Measurements from ENCODE around the gene TXNRD2. TPM values are rescaled to one million over a fixed set of nuclear protein-coding genes. Genes with fewer than 3 reads are reported as not detected.

Gene TXNRD2
- total RNA-seq, 1 experiment from 2014 or later, result 23.0 TPM

- Histone ChIP-seq H3K4me1 (ENCODE audit: insufficient read depth, low read length) (peaks cover 18% of the 10 kb centered on the region), H3K9me3 (ENCODE audit: low read length) (no peaks in the 10 kb centered on the region), H3K36me3 (ENCODE audit: low read depth, low read length) (no peaks in the 10 kb centered on the region), H3F3A (ENCODE audit: low read length, unreplicated experiment) (no peaks in the 10 kb centered on the region), H3K27ac (ENCODE audit: low read length) (no peak overlapping the region), H3K4me3 (ENCODE audit: low read length) (no peak overlapping the region), H3K9me2 (replicated peaks; ENCODE audit: low read length) (no peaks in the 10 kb centered on the region), H3K9ac (ENCODE audit: low read length) (no peak overlapping the region), H3K27me3 (ENCODE audit: low read length) (no peaks in the 10 kb centered on the region), H4K20me1 (ENCODE audit: low read length) (no peaks in the 10 kb centered on the region), H3K79me2 (ENCODE audit: low read length) (no peaks in the 10 kb centered on the region), H2AFZ (ENCODE audit: low read length) (no peak overlapping the region), H3K4me2 (ENCODE audit: low read length) (no peak overlapping the region)
- no peak for ATAC-seq
- intact Hi-C loops (cut with micrococcal nuclease), result no loop called here
- BruUV-seq (replicated peaks), result no TSS peak
- DNase-seq, result no peak
- no peak for TF ChIP-seq EZH2phosphoT487 (IDR thresholded peaks at IDR 0.05; ENCODE audit: borderline replicate concordance, low read length)
- TF ChIP-seq CTCF (conservative IDR thresholded peaks at IDR 0.05; ENCODE audit: low read depth, low read length), result no peak
- CTCF ChIA-PET, result no interaction called here
- POLR2A ChIA-PET (ENCODE audit: unreplicated experiment), result no interaction called here
Measured at GRCh38 chr22:19981961-19982920, 40.6 kb upstream of the TXNRD2 start.

- peaks cover 17% of the 10 kb centered on the region for H3K4me1 ChIP-seq (ENCODE audit: insufficient read depth, low read length)
- no peak overlapping the region for H3K27ac ChIP-seq (ENCODE audit: low read length)
- no peaks in the 10 kb centered on the region for H3F3A ChIP-seq (ENCODE audit: low read length, unreplicated experiment)
- H3K9me3 ChIP-seq (ENCODE audit: low read length), result no peaks in the 10 kb centered on the region
- no peak for DNase-seq
- no peaks in the 10 kb centered on the region for H3K9me2 ChIP-seq (replicated peaks; ENCODE audit: low read length)
- no peaks in the 10 kb centered on the region for H3K27me3 ChIP-seq (ENCODE audit: low read length)
- H2AFZ ChIP-seq (ENCODE audit: low read length), result no peak overlapping the region
- no peak for TF ChIP-seq EZH2 (IDR thresholded peaks at IDR 0.05; ENCODE audit: low read length, unreplicated experiment)
- TF ChIP-seq EZH2phosphoT487 (IDR thresholded peaks at IDR 0.05; ENCODE audit: borderline replicate concordance, low read length), result no peak
- TF ChIP-seq CTCF (conservative IDR thresholded peaks at IDR 0.05; ENCODE audit: low read depth, low read length), result no peak
- no peaks in the 10 kb centered on the region for H4K20me1 ChIP-seq (ENCODE audit: low read length)
- no peak for ATAC-seq
- no TSS peak for BruUV-seq (replicated peaks)
- H3K36me3 ChIP-seq (ENCODE audit: low read depth, low read length), result no peaks in the 10 kb centered on the region
- H3K4me3 ChIP-seq (ENCODE audit: low read length), result no peak overlapping the region
- no peaks in the 10 kb centered on the region for H3K79me2 ChIP-seq (ENCODE audit: low read length)
- H3K9ac ChIP-seq (ENCODE audit: low read length), result no peak overlapping the region
- intact Hi-C loops (cut with micrococcal nuclease), result no loop called here
- ChIA-PET POLR2A (ENCODE audit: unreplicated experiment) (no interaction called here), CTCF (no interaction called here)
- H3K4me2 ChIP-seq (ENCODE audit: low read length), result no peak overlapping the region
Measured at GRCh38 chr22:19981171-19981960, 39.7 kb upstream of the TXNRD2 start.

Measured in PC-3 (cell line).